ENCODE measurements around the gene BRCC3. TPM values are rescaled to one million over a fixed set of nuclear protein-coding genes. Genes with fewer than 3 reads are reported as not detected.

BRCC3 gene
- 10 to 100 TPM; 25.0 to 26.0 TPM for total RNA-seq

DNA sequence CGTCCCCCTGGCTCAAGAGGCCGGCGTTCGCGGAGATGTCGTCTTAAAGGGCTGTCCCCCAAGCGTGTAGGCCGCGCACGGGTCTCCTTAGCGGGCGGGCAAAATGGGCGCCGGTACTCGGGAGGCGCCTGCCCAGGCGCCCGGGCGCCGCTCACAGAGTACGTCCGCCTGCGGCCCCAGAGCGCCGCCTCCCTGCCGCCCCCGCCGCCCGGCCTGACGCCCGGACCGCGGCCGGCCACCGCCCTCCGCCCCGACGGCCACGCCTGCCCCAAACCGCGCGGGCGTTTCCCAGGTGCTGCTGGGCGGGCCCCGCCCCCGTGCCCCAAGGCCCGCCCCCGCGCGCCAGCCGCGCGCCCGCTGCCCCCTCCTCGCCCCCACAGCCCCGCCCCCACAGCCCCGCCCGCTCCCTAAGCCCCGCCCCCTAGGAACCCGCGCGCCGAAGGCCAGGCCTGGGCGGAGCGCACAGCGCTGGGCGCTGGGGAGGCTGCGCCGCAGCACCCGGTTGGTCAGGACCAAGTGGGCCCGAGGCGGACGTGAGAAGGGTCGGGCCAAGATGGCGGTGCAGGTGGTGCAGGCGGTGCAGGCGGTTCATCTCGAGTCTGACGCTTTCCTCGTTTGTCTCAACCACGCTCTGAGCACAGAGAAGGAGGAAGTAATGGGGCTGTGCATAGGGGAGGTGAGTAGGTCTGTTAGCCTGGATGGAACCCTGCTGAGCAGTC is at the start of gene BRCC3, which contains the start of the genes CMC4 and MTCP1:
Gene BRCC3 (plus strand): TSS at position 534 of the 719 bp plus-strand sequence. CDS start 20 bp downstream, at position 554.
Gene CMC4 (minus strand): TSS at position 162 of the 719 bp plus-strand sequence. CDS start 7,113 bp downstream, outside the sequence.
Gene MTCP1 (minus strand): TSS at position 162 of the 719 bp plus-strand sequence. CDS start 5,126 bp downstream, outside the sequence.
- POLR2A ChIA-PET = interaction anchor here (1.0 kb wide), 1 partner anchor 14 kb away, joined by 3 read pairs; no protein-coding TSS in a partner anchor
- Mint-ChIP-seq H3K9me3 (no peaks in the 10 kb centered on the region), H3K36me3 (peaks cover 11% of the 10 kb centered on the region), H3K4me1 (peaks cover 36% of the 10 kb centered on the region), H3K27ac (peak within 1 kb of the TSS; percentile 92), H3K4me3 (peak within 1 kb of the TSS; percentile 94), H3K27me3 (no peaks in the 10 kb centered on the region)
- ATAC-seq (ENCODE audit: low read depth) = peak; percentile 93
- peak; percentile 84 for DNase-seq

DNA sequence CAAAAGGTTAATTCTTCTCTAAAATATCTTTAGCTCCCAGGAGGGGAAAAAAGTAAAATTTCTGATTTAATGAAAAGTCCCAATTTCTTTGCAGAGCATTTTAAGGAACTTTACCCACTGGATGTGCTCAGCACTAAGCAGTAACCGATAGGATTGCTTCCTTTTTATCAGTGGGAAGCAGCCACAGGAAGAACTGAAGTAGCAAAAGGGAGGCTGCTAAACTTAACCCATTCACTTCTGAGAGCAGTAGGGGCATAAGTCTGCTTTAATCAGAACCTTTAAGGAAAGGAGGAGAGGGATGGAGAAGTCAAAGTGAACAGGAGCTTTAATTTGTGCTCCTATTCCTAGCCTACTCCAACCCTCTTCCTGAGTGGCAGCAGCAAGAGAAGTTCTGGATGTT is 48.7 kb upstream of the BRCC3 start, which contains the start of gene F8:
Gene F8 (minus strand): TSS at position 139 of the 400 bp plus-strand sequence. CDS start 171 bp downstream, outside the sequence.
- H3K9me3 Mint-ChIP-seq = no peaks in the 10 kb centered on the region
- peaks cover 8% of the 10 kb centered on the region for H3K27me3 Mint-ChIP-seq
- POLR2A ChIA-PET = no interaction called here
- H3K4me1 Mint-ChIP-seq = no peaks in the 10 kb centered on the region
- no peak within 1 kb of the TSS for H3K4me3 Mint-ChIP-seq
- ATAC-seq (ENCODE audit: low read depth) (no peak), DNase-seq (no peak)
- no peaks in the 10 kb centered on the region for H3K36me3 Mint-ChIP-seq
- H3K27ac Mint-ChIP-seq = no peak within 1 kb of the TSS

DNA sequence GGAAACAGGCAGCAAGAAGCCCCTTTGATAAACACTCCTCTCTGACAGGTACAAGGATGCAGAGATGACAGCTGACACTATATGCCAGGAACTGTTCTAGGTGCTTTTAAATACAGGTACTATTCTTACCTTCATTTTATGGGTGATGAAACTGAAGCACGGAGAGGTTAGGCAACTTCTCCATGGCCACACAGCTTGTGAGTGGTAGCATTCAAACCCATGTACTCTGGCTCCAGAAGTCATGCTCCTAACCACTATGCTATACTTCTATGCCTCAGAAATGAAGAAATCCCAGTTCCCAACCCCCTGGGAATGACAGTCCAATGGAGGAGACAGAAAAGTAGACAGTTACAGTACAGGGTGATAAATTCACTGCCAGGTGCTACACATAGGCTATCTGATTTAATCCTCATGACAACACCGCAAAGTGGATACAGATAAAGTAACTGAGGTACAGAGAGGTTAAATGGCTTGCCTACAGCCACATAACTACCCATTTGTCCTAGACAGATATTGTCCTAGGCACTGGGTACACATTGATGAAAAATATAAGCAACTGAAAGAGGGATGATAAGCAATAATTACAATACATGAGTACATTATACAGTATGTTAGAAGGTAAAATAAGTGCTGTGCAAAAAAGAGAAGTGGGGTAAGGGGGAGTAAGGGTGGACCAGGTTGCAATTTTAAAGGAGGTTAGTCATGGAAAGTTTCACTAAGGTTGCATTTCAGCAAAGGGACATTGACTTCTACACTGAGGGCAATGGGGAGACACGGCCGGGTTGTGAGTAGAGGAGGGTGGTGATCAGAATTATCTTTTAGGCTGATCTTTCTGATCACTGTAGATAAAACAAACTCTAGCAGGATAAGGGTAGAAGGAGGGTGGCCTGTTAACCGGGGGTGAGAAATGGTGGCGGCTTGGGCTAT is 47.1 kb upstream of the BRCC3 start:
- Mint-ChIP-seq H3K27me3 (peaks cover 8% of the 10 kb centered on the region), H3K4me1 (peaks cover 11% of the 10 kb centered on the region), H3K9me3 (no peaks in the 10 kb centered on the region), H3K27ac (peak overlapping the region; percentile 23), H3K4me3 (no peak overlapping the region), H3K36me3 (no peaks in the 10 kb centered on the region)
- DNase-seq (no peak), ATAC-seq (ENCODE audit: low read depth) (no peak)
- POLR2A ChIA-PET = no interaction called here

DNA sequence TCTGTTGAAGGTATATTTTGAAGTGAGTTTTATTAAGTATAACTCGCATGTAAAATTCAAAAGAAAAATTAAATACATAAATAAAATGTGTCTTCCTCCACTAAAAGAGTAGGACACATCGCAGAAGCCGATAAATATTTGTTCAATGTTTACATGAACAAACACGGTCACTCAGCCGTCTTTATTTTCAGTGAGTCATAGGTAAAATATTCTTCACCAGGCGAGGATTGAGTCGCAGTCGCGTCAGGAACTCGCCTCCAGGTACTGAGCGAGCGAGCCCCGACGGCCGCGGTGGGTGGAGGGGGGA is 44.9 kb upstream of the BRCC3 start:
- peaks cover 14% of the 10 kb centered on the region for H3K4me1 Mint-ChIP-seq
- POLR2A ChIA-PET = interaction anchor here (0.6 to 0.8 kb wide), 2 partner anchors 36 to 60 kb away, joined by 3 read pairs; no protein-coding TSS in a partner anchor
- peak overlapping the region; percentile 87 for H3K27ac Mint-ChIP-seq
- no peak for ATAC-seq (ENCODE audit: low read depth)
- no peak for DNase-seq
- peaks cover 1% of the 10 kb centered on the region for H3K36me3 Mint-ChIP-seq
- peaks cover 2% of the 10 kb centered on the region for H3K27me3 Mint-ChIP-seq
- H3K9me3 Mint-ChIP-seq = no peaks in the 10 kb centered on the region
- H3K4me3 Mint-ChIP-seq = peak overlapping the region; percentile 78

DNA sequence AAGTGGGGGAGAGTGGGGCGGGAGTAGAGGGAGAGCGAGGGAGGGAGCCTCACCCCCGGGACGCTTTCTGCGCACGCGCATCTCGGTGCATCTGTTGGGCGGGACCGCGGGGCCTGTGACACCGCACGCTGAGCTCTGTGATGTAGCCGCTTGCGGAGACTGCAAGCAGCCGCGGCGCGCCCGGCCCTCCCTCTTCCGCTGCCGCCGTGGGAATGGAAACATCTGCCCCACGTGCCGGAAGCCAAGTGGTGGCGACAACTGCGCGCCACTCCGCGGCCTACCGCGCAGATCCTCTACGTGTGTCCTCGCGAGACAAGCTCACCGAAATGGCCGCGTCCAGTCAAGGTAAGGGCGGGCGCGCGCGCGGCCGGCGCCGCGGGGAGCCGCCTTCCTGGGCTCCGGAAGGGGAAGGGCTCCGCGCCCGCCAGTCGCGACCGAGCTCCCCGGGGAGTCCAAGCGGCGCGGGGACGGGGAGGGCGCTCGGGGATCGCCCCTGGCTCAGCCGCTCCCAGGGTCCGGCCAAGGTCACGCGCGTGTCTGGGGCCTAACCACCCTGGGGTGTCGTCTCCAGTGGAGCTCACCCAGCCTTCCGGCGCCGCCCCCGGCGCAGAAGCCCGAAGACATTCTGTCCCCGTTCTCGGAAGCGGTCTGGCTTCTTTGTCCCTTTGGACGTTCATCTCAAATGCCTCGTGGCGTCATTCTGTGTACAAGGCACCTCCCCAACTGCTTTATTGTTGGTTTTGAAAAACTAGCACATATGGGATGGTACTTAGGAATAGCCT is 44.4 kb upstream of the BRCC3 start, which contains the start of gene FUNDC2:
Gene FUNDC2 (plus strand): TSS at position 118 of the 782 bp plus-strand sequence. CDS start 95 bp downstream, at position 213.
- peak; percentile 91 for DNase-seq
- H3K9me3 Mint-ChIP-seq = no peaks in the 10 kb centered on the region
- peaks cover 1% of the 10 kb centered on the region for H3K36me3 Mint-ChIP-seq
- peak within 1 kb of the TSS; percentile 87 for H3K4me3 Mint-ChIP-seq
- peak within 1 kb of the TSS; percentile 93 for H3K27ac Mint-ChIP-seq
- H3K27me3 Mint-ChIP-seq = peaks cover 2% of the 10 kb centered on the region
- ATAC-seq (ENCODE audit: low read depth) = peak; percentile 90
- peaks cover 14% of the 10 kb centered on the region for H3K4me1 Mint-ChIP-seq
- POLR2A ChIA-PET = interaction anchor here (0.6 to 0.8 kb wide), 3 partner anchors 30 to 59 kb away, joined by 3 read pairs; no protein-coding TSS in a partner anchor

DNA sequence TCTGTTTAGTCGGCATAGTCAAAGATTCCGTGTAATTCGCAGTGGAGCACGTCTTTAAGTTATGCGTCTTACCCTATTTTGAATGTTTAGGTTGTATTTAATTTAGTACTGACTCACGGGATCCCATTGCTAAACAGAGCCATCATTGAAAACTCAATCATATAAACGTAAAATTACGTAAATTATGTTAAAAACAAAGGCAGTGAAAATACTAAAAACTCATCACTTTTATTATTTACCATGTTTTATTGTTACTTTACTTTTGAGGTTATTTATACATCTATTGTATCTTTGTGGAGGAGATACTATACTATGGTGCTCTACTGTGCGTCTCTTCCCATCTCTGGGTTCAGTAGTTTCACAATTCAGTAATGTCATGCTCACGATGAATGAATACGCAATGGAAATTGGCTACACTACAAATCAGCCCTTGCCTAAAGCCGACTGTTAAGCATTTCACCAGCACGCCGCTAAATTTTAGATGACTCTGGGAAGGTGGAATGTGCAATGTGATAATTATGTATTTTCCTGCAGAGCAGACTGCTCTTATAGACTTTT is 43.7 kb upstream of the BRCC3 start:
- ATAC-seq (ENCODE audit: low read depth) = no peak
- H3K4me3 Mint-ChIP-seq = peak overlapping the region; percentile 87

DNA sequence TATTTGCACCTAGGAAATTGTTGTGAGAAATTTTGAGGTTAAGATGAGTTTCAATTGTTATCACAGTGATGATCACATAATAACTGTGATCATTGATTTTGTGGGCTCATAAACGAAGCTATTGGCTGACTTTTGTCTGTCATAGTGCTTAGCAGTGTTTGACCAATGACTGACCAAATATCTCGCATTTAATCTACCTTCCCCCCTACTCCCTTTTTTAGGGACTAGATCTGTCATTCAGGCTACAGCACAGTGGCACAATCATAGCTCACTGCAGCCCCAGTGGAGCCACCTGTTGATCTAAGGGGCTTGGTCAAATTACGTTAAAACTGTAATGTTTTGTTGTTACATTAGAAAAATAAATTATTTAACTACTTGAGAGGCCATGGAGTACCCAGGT is 43.2 kb upstream of the BRCC3 start:
- peaks cover 1% of the 10 kb centered on the region for H3K36me3 Mint-ChIP-seq
- ATAC-seq (ENCODE audit: low read depth) (no peak), DNase-seq (no peak)
- H3K27ac Mint-ChIP-seq = peak overlapping the region; percentile 93
- no peaks in the 10 kb centered on the region for H3K27me3 Mint-ChIP-seq
- peak overlapping the region; percentile 87 for H3K4me3 Mint-ChIP-seq
- POLR2A ChIA-PET = interaction anchor here (0.9 kb wide), 1 partner anchor 27 kb away, joined by 3 read pairs; no protein-coding TSS in a partner anchor
- H3K4me1 Mint-ChIP-seq = peaks cover 14% of the 10 kb centered on the region
- no peaks in the 10 kb centered on the region for H3K9me3 Mint-ChIP-seq

More for the DNA sequence above, 43.7 kb upstream of the BRCC3 start:
- no peak for DNase-seq
- POLR2A ChIA-PET = interaction anchor here (0.7 to 0.9 kb wide), 2 partner anchors 28 to 30 kb away, joined by 3 read pairs; no protein-coding TSS in a partner anchor
- no peaks in the 10 kb centered on the region for H3K27me3 Mint-ChIP-seq
- H3K9me3 Mint-ChIP-seq = no peaks in the 10 kb centered on the region
- H3K36me3 Mint-ChIP-seq = peaks cover 1% of the 10 kb centered on the region
- H3K4me1 Mint-ChIP-seq = peaks cover 14% of the 10 kb centered on the region
- H3K27ac Mint-ChIP-seq = peak overlapping the region; percentile 93

DNA sequence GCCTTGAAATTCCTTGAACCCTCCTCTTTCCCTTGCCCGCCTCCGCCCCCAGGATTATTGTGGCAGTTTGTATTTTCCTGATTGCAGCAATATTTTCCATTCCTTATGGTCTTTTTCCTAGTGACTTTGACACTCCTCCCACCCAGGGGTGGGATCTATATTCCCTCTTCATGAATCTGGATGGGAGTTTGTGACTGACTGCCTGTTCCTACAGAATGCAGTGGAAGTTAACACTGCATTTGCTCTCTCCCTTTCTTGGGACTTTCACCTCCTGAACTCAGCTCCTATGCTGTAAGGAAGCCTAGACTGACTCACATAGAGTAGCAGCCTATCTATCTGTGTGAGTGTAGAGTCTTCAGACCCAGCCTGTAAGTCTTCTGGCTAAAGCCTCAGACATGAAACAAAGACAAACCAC is 42.4 kb upstream of the BRCC3 start:
- ATAC-seq (ENCODE audit: low read depth) (no peak), DNase-seq (no peak)
- no peaks in the 10 kb centered on the region for H3K27me3 Mint-ChIP-seq
- peak overlapping the region; percentile 45 for H3K4me3 Mint-ChIP-seq
- H3K36me3 Mint-ChIP-seq = peaks cover 1% of the 10 kb centered on the region
- H3K9me3 Mint-ChIP-seq = no peaks in the 10 kb centered on the region
- H3K4me1 Mint-ChIP-seq = peaks cover 14% of the 10 kb centered on the region
- H3K27ac Mint-ChIP-seq = peak overlapping the region; percentile 76
- POLR2A ChIA-PET = no interaction called here

DNA sequence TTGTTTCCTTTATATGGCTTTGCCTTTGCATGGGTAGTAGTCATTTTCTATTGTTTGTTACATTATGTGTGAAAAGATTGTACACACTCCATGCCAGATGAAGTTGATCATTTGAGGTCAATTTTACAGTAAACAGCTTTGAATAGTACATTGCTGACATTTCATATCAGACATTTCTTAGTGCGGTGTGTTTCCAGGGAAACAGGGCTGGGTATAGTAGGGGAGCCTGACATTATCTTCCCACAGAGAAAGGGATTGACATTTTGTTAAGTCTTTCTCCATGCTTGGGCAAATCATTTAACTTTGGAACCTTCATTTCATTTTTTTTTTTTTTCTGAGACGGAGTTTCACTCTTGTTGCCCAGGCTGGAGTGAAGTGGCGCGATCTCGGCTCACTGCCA is 39.7 kb upstream of the BRCC3 start:
- no peak overlapping the region for H3K4me3 Mint-ChIP-seq
- POLR2A ChIA-PET = no interaction called here
- DNase-seq (no peak), ATAC-seq (ENCODE audit: low read depth) (no peak)
- no peaks in the 10 kb centered on the region for H3K9me3 Mint-ChIP-seq
- no peaks in the 10 kb centered on the region for H3K27me3 Mint-ChIP-seq
- peaks cover 12% of the 10 kb centered on the region for H3K36me3 Mint-ChIP-seq
- peaks cover 14% of the 10 kb centered on the region for H3K4me1 Mint-ChIP-seq
- no peak overlapping the region for H3K27ac Mint-ChIP-seq

DNA sequence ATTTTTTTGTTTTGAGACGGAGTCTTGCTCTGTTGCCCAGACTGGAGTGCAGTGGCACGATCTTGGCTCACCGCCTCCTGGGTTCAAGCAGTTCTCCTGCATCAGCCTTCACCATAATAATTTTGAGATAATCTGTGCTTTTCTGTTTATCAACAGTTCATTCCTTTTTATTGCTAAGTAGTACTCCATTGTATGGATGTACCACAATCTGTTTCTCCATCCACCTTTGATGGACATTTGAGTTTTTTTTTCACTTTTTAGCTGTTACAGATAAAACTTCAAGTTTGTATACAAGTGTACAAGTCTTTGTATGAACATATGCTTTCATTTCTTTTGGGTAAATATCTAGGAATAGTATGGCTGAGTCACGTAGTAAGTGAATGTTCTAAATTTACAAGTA is 35.6 kb upstream of the BRCC3 start:
- H3K27me3 Mint-ChIP-seq = no peaks in the 10 kb centered on the region

DNA sequence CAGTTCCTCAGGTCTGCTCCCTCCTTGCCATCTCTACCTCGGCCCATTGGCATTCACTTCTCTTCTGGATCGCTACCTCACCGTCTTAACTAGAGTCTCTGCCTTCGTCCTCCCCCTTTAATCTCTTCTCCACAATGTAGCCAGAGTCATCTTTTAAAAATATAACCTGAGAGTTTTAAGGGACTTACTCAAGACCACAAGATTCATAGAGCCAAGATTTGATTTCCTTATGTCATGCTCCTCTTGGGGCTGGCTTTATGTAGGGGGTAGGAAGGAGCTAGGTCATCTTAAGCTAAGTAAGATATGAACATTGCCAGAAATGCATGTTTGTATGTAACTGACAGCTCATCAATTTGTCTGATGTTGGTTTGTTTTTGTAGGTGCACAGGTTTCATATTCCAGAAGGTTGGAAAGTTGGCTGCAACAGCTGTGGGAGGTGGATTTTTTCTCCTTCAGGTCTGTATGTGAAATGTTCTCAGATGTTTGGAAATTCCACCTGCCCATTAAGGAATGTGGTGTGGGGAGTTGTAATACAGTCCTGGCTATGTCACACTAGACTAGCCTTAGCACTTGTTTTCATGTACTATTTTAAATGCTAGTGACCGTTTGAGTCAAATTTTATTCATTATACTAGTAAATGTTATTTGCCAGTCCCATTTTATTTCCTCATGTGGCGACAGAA is 25.0 kb upstream of the BRCC3 start:
- Mint-ChIP-seq H3K27me3 (no peaks in the 10 kb centered on the region), H3K36me3 (peaks cover 9% of the 10 kb centered on the region), H3K4me1 (peaks cover 19% of the 10 kb centered on the region), H3K27ac (no peak overlapping the region), H3K4me3 (no peak overlapping the region), H3K9me3 (no peaks in the 10 kb centered on the region)
- ATAC-seq (ENCODE audit: low read depth) = no peak
- POLR2A ChIA-PET = no interaction called here
- no peak for DNase-seq

More for the DNA sequence above, 35.6 kb upstream of the BRCC3 start:
- POLR2A ChIA-PET = no interaction called here
- Mint-ChIP-seq H3K4me1 (peaks cover 5% of the 10 kb centered on the region), H3K36me3 (peaks cover 28% of the 10 kb centered on the region), H3K27ac (no peak overlapping the region), H3K9me3 (no peaks in the 10 kb centered on the region), H3K4me3 (no peak overlapping the region)
- ATAC-seq (ENCODE audit: low read depth) (no peak), DNase-seq (no peak)

Data from activated naive CD8-positive, alpha-beta T cell treated with anti-CD3 and anti-CD28 coated beads, Interleukin-2, amount 10 ng/mL, durations not matched to agents 7 days and 5 days (primary cell).